ENCODE data around the gene EBF4. TPM values are rescaled to one million over a fixed set of nuclear protein-coding genes. Genes with fewer than 3 reads are reported as not detected.

EBF4 gene
- total RNA-seq, 1 experiment from 2014 or later = 11.4 TPM

GRCh38 chr20:2748551-2749342 lies 56.2 kb downstream of the EBF4 start:
- ChIA-PET CTCF (no interaction called here), RAD21 (ENCODE audit: low non-redundant PET in 1 of 2, low total read pairs in 2 of 2, uncharacterized antibody in 2 of 2, unreplicated experiment in 2 of 2) (no interaction called here), POLR2A (no interaction called here)
- Histone ChIP-seq H3K79me2 (ENCODE audit: insufficient read depth, low read length) (no peaks in the 10 kb centered on the region), H3K4me3 (replicated peaks in 1 of 2; ENCODE audit: low read depth in 1 of 2, low read length in 2 of 2) (no peak overlapping the region), H3K27ac (ENCODE audit: low read depth, low read length) (no peak overlapping the region), H3K4me1 (ENCODE audit: control insufficient read depth in 1 of 2, insufficient read depth in 2 of 2, low read length in 2 of 2) (peaks cover 0 to 16% of the 10 kb centered on the region in 2 experiments; a peak in 2 of 4 replicates), H3K9ac (ENCODE audit: low read length) (no peak overlapping the region), H3K9me2 (ENCODE audit: insufficient read depth) (no peaks in the 10 kb centered on the region), H3K27me3 (ENCODE audit: insufficient read depth, low read length) (no peaks in the 10 kb centered on the region), H3K9me3 (ENCODE audit: control insufficient read depth in 1 of 2, insufficient read depth in 1 of 2, low read depth in 1 of 2, low read length in 2 of 2) (no peaks in the 10 kb centered on the region), H4K20me1 (ENCODE audit: insufficient read depth) (no peaks in the 10 kb centered on the region), H3K36me3 (ENCODE audit: control insufficient read depth in 1 of 2, insufficient read depth in 2 of 2, low read length in 2 of 2) (no peaks in the 10 kb centered on the region), H2AFZ (ENCODE audit: low read depth, low read length, poor library complexity, severe bottlenecking) (no peak overlapping the region), H3K4me2 (ENCODE audit: low read length) (no peak overlapping the region)
- no peak for TF ChIP-seq EZH2 (IDR thresholded peaks at IDR 0.05)
- TF ChIP-seq ZNF274 (IDR thresholded peaks at IDR 0.05; ENCODE audit: low read depth, low read length) = no peak
- no peak for TF ChIP-seq YY1 (IDR thresholded peaks at IDR 0.05; ENCODE audit: extremely low read depth, insufficient replicate concordance, low read depth, low read length)
- no peak for TF ChIP-seq POLR2AphosphoS5 (IDR thresholded peaks at IDR 0.05; ENCODE audit: low read depth, low read length)
- no peak for TF ChIP-seq ELF1 (IDR thresholded peaks at IDR 0.05; ENCODE audit: borderline replicate concordance, low read depth)
- no peak for TF ChIP-seq SRF (IDR thresholded peaks at IDR 0.05; ENCODE audit: low read depth)
- no peak for TF ChIP-seq SP1 (IDR thresholded peaks at IDR 0.05; ENCODE audit: low read depth)
- no peak for TF ChIP-seq CTCF (IDR thresholded peaks at IDR 0.05 in 2 of 3, conservative IDR thresholded peaks at IDR 0.05 in 1 of 3; ENCODE audit: borderline replicate concordance in 1 of 3, insufficient read depth in 1 of 3, low read depth in 2 of 3, low read length in 2 of 3)
- TF ChIP-seq RAD21 (IDR thresholded peaks at IDR 0.05; ENCODE audit: low read depth) = no peak
- no peak for TF ChIP-seq EGR1 (IDR thresholded peaks at IDR 0.05; ENCODE audit: low read depth)
- TF ChIP-seq ZFX (IDR thresholded peaks at IDR 0.05) = no peak
- TF ChIP-seq JUND (IDR thresholded peaks at IDR 0.05) = no peak
- no TSS peak for BruUV-seq (replicated peaks)
- intact Hi-C loops (cut with micrococcal nuclease) = no loop called here
- DNase-seq (ENCODE audit: low read depth, low spot score) (no peak), ATAC-seq (no peak)
